Measurements from ENCODE around the gene VWA5A. TPM values are rescaled to one million over a fixed set of nuclear protein-coding genes. Genes with fewer than 3 reads are reported as not detected.

VWA5A gene
- total and polyA plus RNA-seq, 9 of the 15 experiments (the other 6 are each of a cell fraction or from before 2014, with no cell fraction given), result 4.6 to 19.7 (median 6.9) TPM

- no peak for TF ChIP-seq RBM22 (IDR thresholded peaks at IDR 0.05; ENCODE audit: low read depth, low read length, poor library complexity, severe bottlenecking)
- TF ChIP-seq, protein P1, sequence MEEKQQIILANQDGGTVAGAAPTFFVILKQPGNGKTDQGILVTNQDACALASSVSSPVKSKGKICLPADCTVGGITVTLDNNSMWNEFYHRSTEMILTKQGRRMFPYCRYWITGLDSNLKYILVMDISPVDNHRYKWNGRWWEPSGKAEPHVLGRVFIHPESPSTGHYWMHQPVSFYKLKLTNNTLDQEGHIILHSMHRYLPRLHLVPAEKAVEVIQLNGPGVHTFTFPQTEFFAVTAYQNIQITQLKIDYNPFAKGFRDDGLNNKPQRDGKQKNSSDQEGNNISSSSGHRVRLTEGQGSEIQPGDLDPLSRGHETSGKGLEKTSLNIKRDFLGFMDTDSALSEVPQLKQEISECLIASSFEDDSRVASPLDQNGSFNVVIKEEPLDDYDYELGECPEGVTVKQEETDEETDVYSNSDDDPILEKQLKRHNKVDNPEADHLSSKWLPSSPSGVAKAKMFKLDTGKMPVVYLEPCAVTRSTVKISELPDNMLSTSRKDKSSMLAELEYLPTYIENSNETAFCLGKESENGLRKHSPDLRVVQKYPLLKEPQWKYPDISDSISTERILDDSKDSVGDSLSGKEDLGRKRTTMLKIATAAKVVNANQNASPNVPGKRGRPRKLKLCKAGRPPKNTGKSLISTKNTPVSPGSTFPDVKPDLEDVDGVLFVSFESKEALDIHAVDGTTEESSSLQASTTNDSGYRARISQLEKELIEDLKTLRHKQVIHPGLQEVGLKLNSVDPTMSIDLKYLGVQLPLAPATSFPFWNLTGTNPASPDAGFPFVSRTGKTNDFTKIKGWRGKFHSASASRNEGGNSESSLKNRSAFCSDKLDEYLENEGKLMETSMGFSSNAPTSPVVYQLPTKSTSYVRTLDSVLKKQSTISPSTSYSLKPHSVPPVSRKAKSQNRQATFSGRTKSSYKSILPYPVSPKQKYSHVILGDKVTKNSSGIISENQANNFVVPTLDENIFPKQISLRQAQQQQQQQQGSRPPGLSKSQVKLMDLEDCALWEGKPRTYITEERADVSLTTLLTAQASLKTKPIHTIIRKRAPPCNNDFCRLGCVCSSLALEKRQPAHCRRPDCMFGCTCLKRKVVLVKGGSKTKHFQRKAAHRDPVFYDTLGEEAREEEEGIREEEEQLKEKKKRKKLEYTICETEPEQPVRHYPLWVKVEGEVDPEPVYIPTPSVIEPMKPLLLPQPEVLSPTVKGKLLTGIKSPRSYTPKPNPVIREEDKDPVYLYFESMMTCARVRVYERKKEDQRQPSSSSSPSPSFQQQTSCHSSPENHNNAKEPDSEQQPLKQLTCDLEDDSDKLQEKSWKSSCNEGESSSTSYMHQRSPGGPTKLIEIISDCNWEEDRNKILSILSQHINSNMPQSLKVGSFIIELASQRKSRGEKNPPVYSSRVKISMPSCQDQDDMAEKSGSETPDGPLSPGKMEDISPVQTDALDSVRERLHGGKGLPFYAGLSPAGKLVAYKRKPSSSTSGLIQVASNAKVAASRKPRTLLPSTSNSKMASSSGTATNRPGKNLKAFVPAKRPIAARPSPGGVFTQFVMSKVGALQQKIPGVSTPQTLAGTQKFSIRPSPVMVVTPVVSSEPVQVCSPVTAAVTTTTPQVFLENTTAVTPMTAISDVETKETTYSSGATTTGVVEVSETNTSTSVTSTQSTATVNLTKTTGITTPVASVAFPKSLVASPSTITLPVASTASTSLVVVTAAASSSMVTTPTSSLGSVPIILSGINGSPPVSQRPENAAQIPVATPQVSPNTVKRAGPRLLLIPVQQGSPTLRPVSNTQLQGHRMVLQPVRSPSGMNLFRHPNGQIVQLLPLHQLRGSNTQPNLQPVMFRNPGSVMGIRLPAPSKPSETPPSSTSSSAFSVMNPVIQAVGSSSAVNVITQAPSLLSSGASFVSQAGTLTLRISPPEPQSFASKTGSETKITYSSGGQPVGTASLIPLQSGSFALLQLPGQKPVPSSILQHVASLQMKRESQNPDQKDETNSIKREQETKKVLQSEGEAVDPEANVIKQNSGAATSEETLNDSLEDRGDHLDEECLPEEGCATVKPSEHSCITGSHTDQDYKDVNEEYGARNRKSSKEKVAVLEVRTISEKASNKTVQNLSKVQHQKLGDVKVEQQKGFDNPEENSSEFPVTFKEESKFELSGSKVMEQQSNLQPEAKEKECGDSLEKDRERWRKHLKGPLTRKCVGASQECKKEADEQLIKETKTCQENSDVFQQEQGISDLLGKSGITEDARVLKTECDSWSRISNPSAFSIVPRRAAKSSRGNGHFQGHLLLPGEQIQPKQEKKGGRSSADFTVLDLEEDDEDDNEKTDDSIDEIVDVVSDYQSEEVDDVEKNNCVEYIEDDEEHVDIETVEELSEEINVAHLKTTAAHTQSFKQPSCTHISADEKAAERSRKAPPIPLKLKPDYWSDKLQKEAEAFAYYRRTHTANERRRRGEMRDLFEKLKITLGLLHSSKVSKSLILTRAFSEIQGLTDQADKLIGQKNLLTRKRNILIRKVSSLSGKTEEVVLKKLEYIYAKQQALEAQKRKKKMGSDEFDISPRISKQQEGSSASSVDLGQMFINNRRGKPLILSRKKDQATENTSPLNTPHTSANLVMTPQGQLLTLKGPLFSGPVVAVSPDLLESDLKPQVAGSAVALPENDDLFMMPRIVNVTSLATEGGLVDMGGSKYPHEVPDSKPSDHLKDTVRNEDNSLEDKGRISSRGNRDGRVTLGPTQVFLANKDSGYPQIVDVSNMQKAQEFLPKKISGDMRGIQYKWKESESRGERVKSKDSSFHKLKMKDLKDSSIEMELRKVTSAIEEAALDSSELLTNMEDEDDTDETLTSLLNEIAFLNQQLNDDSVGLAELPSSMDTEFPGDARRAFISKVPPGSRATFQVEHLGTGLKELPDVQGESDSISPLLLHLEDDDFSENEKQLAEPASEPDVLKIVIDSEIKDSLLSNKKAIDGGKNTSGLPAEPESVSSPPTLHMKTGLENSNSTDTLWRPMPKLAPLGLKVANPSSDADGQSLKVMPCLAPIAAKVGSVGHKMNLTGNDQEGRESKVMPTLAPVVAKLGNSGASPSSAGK (IDR thresholded peaks at IDR 0.05), result peak; percentile 82
- TF ChIP-seq L3MBTL2 (IDR thresholded peaks at IDR 0.05), result peak; percentile 87
- TF ChIP-seq BHLHE40 (IDR thresholded peaks at IDR 0.05; ENCODE audit: low read length), result 0 out of 2 replicates have a peak, but pooled peaks have one; percentile 10
- no peak for TF ChIP-seq HBP1 (CRISPR knock-in tag; IDR thresholded peaks at IDR 0.05)
- TF ChIP-seq RAD51 (IDR thresholded peaks at IDR 0.05; ENCODE audit: borderline replicate concordance, low read depth), result no peak
- no peak for TF ChIP-seq ZNF354B (CRISPR knock-in tag; IDR thresholded peaks at IDR 0.05)
Measured at GRCh38 chr11:124069429-124070401, 45.5 kb upstream of the VWA5A start (continued).

Data from K562 (cell line).